Stimulated activated CD8-positive, alpha-beta memory T cell treated with anti-CD3 and anti-CD28 coated beads, Interleukin-15, amount 100 ng/mL, for 24 hours (primary cell): ENCODE data around the gene HBQ1.
A peak's percentile ranks its signal among the peaks of the same experiment; 100 is the strongest.
"Not testable (repeated sequence)": the region's sequence is repeated elsewhere in the genome, so short reads cannot be mapped to it uniquely, and the experiment has no call there.

Experiments
- DNase-seq: peaks from one replicate; pipeline ENCODE4 v3.0.0-alpha.2; 2020; ENCODE audit warnings: low read depth

The HBQ1 gene

GRCh38 chr16:176477-177382 is 3.5 kb upstream of the HBQ1 start, which contains the start of gene HBA1:
HBA1 (plus strand) TSS chr16:176680; CDS start chr16:176717, 37 bp downstream.
- not testable (repeated sequence) for DNase-seq

GRCh38 chr16:177394-177822 is 2.9 kb upstream of the HBQ1 start:
- no peak for DNase-seq

DNA sequence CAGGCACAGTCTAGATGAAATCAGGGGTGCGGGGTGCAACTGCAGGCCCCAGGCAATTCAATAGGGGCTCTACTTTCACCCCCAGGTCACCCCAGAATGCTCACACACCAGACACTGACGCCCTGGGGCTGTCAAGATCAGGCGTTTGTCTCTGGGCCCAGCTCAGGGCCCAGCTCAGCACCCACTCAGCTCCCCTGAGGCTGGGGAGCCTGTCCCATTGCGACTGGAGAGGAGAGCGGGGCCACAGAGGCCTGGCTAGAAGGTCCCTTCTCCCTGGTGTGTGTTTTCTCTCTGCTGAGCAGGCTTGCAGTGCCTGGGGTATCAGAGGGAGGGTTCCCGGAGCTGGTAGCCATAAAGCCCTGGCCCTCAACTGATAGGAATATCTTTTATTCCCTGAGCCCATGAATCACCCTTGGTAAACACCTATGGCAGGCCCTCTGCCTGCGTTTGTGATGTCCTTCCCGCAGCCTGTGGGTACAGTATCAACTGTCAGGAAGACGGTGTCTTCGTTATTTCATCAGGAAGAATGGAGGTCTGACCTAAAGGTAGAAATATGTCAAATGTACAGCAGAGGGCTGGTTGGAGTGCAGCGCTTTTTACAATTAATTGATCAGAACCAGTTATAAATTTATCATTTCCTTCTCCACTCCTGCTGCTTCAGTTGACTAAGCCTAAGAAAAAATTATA is 2.1 kb upstream of the HBQ1 start:
- DNase-seq = no peak

DNA sequence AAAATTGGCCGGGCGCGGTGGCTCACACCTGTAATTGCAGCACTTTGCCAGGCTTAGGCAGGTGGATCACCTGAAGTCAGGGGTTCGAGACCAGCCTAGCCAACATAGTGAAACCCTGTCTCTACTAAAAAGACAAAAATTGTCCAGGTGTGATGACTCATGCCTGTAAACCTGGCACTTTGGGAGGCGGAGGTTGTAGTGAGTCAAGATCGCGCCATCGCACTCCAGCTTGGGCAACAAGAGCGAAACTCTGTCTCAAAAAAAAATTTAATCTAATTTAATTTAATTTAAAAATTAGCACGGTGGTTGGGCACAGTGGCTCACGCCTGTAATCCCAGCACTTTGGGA is 1.6 kb upstream of the HBQ1 start:
- DNase-seq = no peak

- no peak for DNase-seq
Observed at GRCh38 chr16:179211-180092, 807 bp upstream of the HBQ1 start.

DNA sequence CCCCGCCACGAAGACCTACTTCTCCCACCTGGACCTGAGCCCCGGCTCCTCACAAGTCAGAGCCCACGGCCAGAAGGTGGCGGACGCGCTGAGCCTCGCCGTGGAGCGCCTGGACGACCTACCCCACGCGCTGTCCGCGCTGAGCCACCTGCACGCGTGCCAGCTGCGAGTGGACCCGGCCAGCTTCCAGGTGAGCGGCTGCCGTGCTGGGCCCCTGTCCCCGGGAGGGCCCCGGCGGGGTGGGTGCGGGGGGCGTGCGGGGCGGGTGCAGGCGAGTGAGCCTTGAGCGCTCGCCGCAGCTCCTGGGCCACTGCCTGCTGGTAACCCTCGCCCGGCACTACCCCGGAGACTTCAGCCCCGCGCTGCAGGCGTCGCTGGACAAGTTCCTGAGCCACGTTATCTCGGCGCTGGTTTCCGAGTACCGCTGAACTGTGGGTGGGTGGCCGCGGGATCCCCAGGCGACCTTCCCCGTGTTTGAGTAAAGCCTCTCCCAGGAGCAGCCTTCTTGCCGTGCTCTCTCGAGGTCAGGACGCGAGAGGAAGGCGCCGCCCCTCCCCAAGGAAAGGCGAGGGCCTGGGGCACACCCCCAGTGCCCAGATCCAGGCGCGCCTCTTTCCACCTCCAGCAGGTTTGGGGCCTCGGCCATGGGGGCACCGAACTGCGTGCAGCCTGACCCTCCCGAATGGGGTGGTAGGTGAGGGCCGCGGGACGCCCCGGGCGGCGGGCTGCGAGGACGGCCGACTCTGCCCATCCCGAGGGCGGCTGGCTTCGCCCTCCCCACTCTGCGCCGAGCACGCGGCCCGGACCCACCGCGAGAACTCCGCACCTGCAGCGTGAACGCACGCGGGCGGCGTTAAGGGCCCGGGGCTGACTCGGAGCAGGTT is 664 bp downstream of the HBQ1 start:
- DNase-seq = no peak

- DNase-seq = peak; percentile 85
Observed at GRCh38 chr16:181565-182021, 1.3 kb downstream of the HBQ1 start.

- DNase-seq = no peak
Observed at GRCh38 chr16:183005-183404, 2.7 kb downstream of the HBQ1 start.

DNA sequence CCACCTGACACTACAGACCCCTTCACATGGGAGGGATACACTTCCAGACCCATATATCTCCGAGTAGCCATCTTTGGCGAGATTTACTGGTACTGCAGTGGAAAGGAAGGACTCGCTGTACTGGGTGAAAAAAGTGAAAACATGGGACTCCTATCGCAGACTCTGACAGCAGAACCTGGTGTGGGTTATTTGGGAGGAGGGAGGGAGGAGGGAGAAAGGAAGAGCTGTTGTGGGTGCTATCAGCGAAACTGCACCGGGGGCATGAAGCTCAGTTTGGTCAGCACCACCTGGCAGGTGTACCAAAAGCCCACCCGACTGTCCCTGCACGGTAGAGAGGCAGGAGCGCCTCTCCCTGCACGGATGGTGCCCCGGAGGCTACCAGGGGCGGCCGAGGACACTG is 5.0 kb downstream of the HBQ1 start:
- no peak for DNase-seq

DNA sequence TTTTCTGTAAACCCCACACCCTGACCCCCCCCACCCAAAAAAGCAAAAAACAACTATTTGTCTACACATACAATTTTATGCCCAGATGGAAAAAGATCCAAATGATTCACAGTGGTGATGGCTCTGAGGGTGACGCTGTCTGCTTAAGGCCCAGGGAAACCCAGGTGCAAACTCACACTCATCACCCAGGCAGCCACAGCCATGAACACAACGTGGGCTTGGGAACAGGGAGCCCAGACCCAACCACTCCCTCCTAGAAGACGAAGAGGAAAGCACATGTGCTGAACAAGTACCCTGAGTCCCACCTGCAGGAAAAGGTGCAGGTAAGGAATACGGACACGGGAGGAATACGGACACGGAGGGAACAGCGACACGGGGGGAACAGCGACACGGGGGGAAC is 5.4 kb downstream of the HBQ1 start:
- DNase-seq = no peak

GRCh38 chr16:187330-187729 is 7.1 kb downstream of the HBQ1 start:
- DNase-seq = no peak

- DNase-seq = no peak
Observed at GRCh38 chr16:188674-189073, 8.4 kb downstream of the HBQ1 start.

GRCh38 chr16:189604-190186 is 9.4 kb downstream of the HBQ1 start:
- no peak for DNase-seq

GRCh38 chr16:191831-192230 is 11.6 kb downstream of the HBQ1 start:
- DNase-seq = no peak

DNA sequence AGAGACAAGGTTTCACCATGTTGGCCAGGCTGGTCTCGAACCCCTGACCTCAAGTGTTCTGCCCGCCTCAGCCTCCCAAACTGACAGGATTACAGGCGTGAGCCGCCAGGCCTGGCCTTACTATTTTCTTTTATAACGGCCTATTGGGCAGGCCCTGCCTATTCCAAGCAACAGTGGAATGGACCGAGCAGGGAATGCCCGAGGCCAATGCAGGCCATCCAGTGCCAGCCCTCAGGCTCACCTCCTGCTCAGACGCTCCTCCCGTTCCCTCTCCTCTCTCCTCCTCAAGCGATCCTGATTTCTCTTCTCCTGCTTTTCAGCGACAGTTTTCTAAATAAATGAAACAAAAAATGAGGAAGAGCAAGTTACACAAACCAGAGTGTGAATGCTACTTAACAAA is 12.4 kb downstream of the HBQ1 start:
- no peak for DNase-seq

GRCh38 chr16:193441-193840 is 13.2 kb downstream of the HBQ1 start:
- no peak for DNase-seq

GRCh38 chr16:194516-194915 is 14.3 kb downstream of the HBQ1 start:
- DNase-seq = no peak

DNA sequence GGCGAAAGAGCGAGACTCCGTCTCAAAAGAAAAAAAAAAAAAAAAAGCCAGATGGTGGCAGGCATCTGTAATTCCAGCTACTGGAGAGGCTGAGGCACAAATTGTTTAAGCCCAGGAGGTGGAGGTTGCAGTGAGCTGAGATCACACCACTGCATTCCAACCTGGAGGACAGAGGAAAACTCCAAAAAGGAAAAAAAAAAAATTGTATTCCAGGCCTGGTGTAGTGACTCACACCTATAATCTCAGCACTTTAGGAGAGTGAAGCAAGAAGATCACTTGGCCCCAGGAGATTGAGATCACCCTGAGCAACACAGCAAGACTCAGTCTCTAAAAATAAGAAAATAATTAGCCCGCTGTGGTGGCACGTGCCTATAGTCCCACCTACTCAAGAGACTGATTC is 20.1 kb downstream of the HBQ1 start:
- DNase-seq = no peak

- no peak for DNase-seq
Observed at GRCh38 chr16:203246-203645, 23.0 kb downstream of the HBQ1 start.

DNA sequence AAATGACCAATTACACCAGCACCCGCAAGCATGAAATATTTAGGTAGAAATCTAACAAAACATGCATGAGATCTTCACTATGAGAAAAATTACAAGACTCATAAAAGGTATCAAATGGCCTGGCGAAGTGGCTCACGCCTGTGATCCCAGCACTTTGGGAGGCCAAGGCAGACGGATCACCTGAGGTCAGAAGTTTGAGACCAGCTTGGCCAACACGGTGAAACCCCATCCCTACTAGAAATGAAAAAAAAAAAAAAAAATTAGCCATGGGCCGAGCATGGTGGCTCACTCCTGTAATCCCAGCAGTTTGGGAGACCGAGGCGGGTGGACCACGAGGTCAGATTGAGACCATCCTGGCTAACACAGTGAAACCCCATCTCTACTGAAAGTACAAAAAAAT is 23.8 kb downstream of the HBQ1 start:
- DNase-seq = not testable (repeated sequence)

DNA sequence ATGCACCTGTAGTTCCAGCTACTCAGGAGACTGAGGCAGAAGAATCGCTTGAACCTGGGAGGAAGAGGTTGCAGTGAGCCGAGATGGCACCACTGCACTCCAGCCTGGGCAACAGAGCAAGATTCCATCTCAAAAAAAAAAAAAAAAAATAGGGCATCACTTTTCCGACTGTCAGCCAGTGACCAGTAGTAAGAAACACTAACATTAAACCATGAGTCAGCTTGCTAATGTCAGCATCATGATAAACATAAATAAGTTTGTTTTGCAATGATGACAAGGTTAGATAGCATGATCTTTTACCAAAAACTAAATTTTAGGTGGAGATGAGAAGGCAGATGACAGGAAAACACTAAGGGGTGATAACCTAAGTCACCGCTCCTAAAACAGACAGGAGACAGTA is 29.1 kb downstream of the HBQ1 start:
- not testable (repeated sequence) for DNase-seq
